MM.1S (cell line): ENCODE measurements around the gene CBX2.

Experiments
- DNase-seq: peaks from one replicate; pipeline ENCODE4 v3.0.0-alpha.2; 2015
- H2AFZ ChIP-seq: fragments of 300-600 bp; sonication (generic); 2 replicates; pipeline ENCODE4 v1.6.0; 2016; ENCODE audit warnings: antibody characterized with exemption, low read length
- H3F3A ChIP-seq: fragments of 300-600 bp; sonication (generic); 2 replicates; pipeline ENCODE4 v1.6.1; 2016; ENCODE audit warnings: mild to moderate bottlenecking, antibody characterized with exemption, low read length, moderate library complexity, mixed read lengths; ENCODE audit not compliant: insufficient read depth
- H3K27ac ChIP-seq: fragments of 300-600 bp; sonication (generic); 2 replicates; pipeline ENCODE4 v1.5.1; 2016; ENCODE audit warnings: mild to moderate bottlenecking, low read length
- H3K27me3 ChIP-seq: fragments of 300-600 bp; sonication (generic); replicated peaks from 2 replicates; pipeline ENCODE4 v1.6.0; 2016; ENCODE audit warnings: low read length; ENCODE audit not compliant: insufficient read depth
- H3K36me3 ChIP-seq: fragments of 300-600 bp; sonication (generic); replicated peaks from 2 replicates; pipeline ENCODE4 v1.6.1; 2016; ENCODE audit warnings: mild to moderate bottlenecking, low read length, mixed read lengths; ENCODE audit not compliant: insufficient read depth
- H3K4me1 ChIP-seq: fragments of 300-600 bp; sonication (generic); 2 replicates; pipeline ENCODE4 v1.6.1; 2016; ENCODE audit warnings: low read length, mixed read lengths
- H3K4me2 ChIP-seq: fragments of 300-600 bp; sonication (generic); 2 replicates; pipeline ENCODE4 v1.6.0; 2016; ENCODE audit warnings: low read depth, low read length
- H3K4me3 ChIP-seq: fragments of 300-600 bp; sonication (generic); 2 replicates; pipeline ENCODE4 v1.5.1; 2016; ENCODE audit warnings: low read length, mixed read lengths
- H3K79me2 ChIP-seq: fragments of 300-600 bp; sonication (generic); 2 replicates; pipeline ENCODE4 v1.6.1; 2016; ENCODE audit warnings: mixed run types, low read length, mixed read lengths
- H3K9ac ChIP-seq: fragments of 300-600 bp; sonication (generic); 2 replicates; pipeline ENCODE4 v1.6.1; 2016; ENCODE audit warnings: low read length, mixed read lengths
- H3K9me2 ChIP-seq: fragments of 300-600 bp; sonication (generic); replicated peaks from 2 replicates; pipeline ENCODE4 v1.6.1; 2016; ENCODE audit warnings: mild to moderate bottlenecking, low read length, mixed read lengths; ENCODE audit not compliant: insufficient read depth
- H3K9me3 ChIP-seq: fragments of 300-600 bp; sonication (generic); replicated peaks from 2 replicates; pipeline ENCODE4 v1.6.1; 2016; ENCODE audit warnings: mild to moderate bottlenecking, low read length, mixed read lengths; ENCODE audit not compliant: insufficient read depth
- H4K20me1 ChIP-seq: fragments of 300-600 bp; sonication (generic); 2 replicates; pipeline ENCODE4 v1.6.1; 2016; ENCODE audit warnings: mild to moderate bottlenecking, low read length, moderate library complexity, mixed read lengths; ENCODE audit not compliant: insufficient read depth
- EZH2 ChIP-seq: fragments of 300-600 bp; sonication (generic); optimal IDR thresholded peaks from 2 replicates; pipeline ENCODE3; 2017; ENCODE audit warnings: low read depth, mild to moderate bottlenecking, antibody characterized with exemption, low read length, mixed read lengths
- EZH2phosphoT487 ChIP-seq: fragments of 300-600 bp; sonication (generic); IDR thresholded peaks from 2 replicates; pipeline ENCODE4 v1.6.1; 2018; ENCODE audit warnings: antibody characterized with exemption, low read length
- TF ChIP-seq, protein P1 (sequence below): fragments of 300-600 bp; sonication (generic); IDR thresholded peaks from 2 replicates; pipeline ENCODE4 v1.5.1; 2016; ENCODE audit warnings: antibody characterized with exemption, low read length, mixed read lengths

The CBX2 gene

GRCh38 chr17:79825580-79825921, 47.6 kb downstream of the CBX2 start:
- H3K4me1 ChIP-seq, result no peaks in the 10 kb centered on the region
- H3K4me3 ChIP-seq, result no peak overlapping the region
- no peak overlapping the region for H3K9ac ChIP-seq
- no peak for DNase-seq
- H4K20me1 ChIP-seq, result no peaks in the 10 kb centered on the region
- peaks cover 73% of the 10 kb centered on the region for H3K27me3 ChIP-seq
- H3F3A ChIP-seq, result no peaks in the 10 kb centered on the region
- no peaks in the 10 kb centered on the region for H3K9me2 ChIP-seq
- no peaks in the 10 kb centered on the region for H3K79me2 ChIP-seq
- H3K27ac ChIP-seq, result no peak overlapping the region
- H3K4me2 ChIP-seq, result no peak overlapping the region
- H3K36me3 ChIP-seq, result no peaks in the 10 kb centered on the region
- no peak overlapping the region for H2AFZ ChIP-seq
- TF ChIP-seq, protein P1, sequence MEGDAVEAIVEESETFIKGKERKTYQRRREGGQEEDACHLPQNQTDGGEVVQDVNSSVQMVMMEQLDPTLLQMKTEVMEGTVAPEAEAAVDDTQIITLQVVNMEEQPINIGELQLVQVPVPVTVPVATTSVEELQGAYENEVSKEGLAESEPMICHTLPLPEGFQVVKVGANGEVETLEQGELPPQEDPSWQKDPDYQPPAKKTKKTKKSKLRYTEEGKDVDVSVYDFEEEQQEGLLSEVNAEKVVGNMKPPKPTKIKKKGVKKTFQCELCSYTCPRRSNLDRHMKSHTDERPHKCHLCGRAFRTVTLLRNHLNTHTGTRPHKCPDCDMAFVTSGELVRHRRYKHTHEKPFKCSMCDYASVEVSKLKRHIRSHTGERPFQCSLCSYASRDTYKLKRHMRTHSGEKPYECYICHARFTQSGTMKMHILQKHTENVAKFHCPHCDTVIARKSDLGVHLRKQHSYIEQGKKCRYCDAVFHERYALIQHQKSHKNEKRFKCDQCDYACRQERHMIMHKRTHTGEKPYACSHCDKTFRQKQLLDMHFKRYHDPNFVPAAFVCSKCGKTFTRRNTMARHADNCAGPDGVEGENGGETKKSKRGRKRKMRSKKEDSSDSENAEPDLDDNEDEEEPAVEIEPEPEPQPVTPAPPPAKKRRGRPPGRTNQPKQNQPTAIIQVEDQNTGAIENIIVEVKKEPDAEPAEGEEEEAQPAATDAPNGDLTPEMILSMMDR, result no peak
- TF ChIP-seq EZH2 (no peak), EZH2phosphoT487 (no peak)
- H3K9me3 ChIP-seq, result no peaks in the 10 kb centered on the region

DNA sequence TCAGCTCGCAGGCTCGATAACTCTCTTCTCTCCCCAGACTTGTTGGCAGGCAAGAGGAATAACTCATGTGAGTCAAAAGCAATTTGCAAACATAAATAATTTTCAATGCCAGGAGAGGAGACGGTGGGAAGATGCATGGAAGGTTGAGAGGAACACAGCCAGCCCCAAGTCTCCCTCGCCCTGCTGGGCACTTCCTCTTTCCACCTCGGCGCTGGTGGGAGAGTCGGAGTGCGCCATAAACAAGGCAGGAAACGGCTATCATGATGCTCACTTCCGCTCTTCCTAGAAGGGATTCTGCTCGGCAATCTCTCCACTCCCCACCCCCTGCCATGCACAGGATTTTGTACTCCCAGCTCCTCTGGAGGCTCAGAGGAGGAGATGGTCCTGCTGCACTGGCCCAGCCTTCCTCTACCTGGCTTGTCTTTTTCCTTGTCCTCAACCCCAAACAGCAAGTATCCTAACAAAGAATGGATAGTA, 48.3 kb downstream of the CBX2 start:
- no peaks in the 10 kb centered on the region for H3K9me3 ChIP-seq
- H3K9ac ChIP-seq, result no peak overlapping the region

DNA sequence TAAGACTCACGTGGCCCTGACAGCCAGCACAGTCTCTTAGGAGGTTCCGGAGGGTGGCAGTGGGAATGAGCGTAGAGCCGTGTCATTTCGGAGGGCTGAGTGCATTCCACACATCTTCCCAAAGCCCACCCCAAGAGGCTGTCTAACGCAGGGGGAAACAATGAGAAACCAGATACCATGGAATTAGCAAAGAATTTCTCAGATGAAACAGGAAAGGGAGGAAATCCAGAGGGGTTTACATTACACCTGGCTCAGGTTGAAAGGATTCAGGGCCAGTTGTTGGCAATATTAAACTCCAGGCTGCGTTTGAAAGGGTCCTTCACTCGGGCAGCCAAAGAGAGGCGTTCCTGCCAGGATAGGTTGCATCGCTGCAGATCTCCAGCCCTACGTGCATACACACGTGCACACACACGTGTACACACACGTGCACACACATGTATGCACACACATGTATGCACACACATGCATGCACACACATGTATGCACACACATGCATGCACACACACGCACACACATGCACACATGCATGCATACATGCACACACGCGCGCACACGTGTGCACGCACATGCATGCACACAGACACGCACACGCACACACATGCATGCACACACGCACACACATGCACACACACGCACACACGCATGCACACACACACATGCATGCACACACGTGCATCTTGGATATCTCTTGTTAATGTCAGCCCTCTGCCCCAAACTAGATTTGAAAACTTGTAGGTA, 49.1 kb downstream of the CBX2 start:
- no peak for DNase-seq
- H3K4me1 ChIP-seq, result no peaks in the 10 kb centered on the region
- TF ChIP-seq, protein P1, result no peak
- no peak for TF ChIP-seq EZH2
- TF ChIP-seq EZH2phosphoT487, result no peak
- H3K79me2 ChIP-seq, result no peaks in the 10 kb centered on the region
- no peak overlapping the region for H3K4me3 ChIP-seq
- no peak overlapping the region for H3K4me2 ChIP-seq
- H3K9ac ChIP-seq, result no peak overlapping the region
- no peaks in the 10 kb centered on the region for H3F3A ChIP-seq
- no peaks in the 10 kb centered on the region for H4K20me1 ChIP-seq
- no peaks in the 10 kb centered on the region for H3K9me3 ChIP-seq
- H2AFZ ChIP-seq, result no peak overlapping the region
- no peaks in the 10 kb centered on the region for H3K36me3 ChIP-seq
- H3K27me3 ChIP-seq, result peaks cover 59% of the 10 kb centered on the region
- H3K9me2 ChIP-seq, result no peaks in the 10 kb centered on the region
- no peak overlapping the region for H3K27ac ChIP-seq

More for the DNA sequence above, 48.3 kb downstream of the CBX2 start:
- Histone ChIP-seq H3K4me2 (no peak overlapping the region), H3K9me2 (no peaks in the 10 kb centered on the region), H3K27me3 (peaks cover 66% of the 10 kb centered on the region), H3K4me3 (no peak overlapping the region), H3K36me3 (no peaks in the 10 kb centered on the region), H2AFZ (no peak overlapping the region), H4K20me1 (no peaks in the 10 kb centered on the region), H3F3A (no peaks in the 10 kb centered on the region), H3K27ac (no peak overlapping the region), H3K79me2 (no peaks in the 10 kb centered on the region), H3K4me1 (no peaks in the 10 kb centered on the region)
- TF ChIP-seq, protein P1, result no peak
- TF ChIP-seq EZH2phosphoT487, result no peak
- no peak for TF ChIP-seq EZH2
- no peak for DNase-seq
